GM13977 (cell line): ENCODE measurements around the gene SCAI.
A peak's percentile ranks its signal among the peaks of the same experiment; 100 is the strongest.

Source experiments
- DNase-seq: peaks from one replicate; pipeline ENCODE4 v3.0.0; 2012; ENCODE audit warnings: low spot score
- in situ Hi-C: fragments of 300-500 bp; cut with MboI; formaldehyde crosslinking; loops from one replicate; pipeline ENCODE4 v1.12.0; 2022; ENCODE audit warnings: low sequenced_read_pairs, low pct_unique_long_range_greater_than_20kb, mixed read lengths, inconsistent platforms; ENCODE audit not compliant: unreplicated experiment
- TF ChIP-seq, protein P1 (sequence below): IDR thresholded peaks from 2 replicates; pipeline ENCODE4 v1.5.1; 2012; ENCODE audit warnings: mild to moderate bottlenecking, control low read depth; ENCODE audit not compliant: insufficient read depth; ENCODE audit errors: extremely low read depth, missing control alignments

The SCAI gene

DNA sequence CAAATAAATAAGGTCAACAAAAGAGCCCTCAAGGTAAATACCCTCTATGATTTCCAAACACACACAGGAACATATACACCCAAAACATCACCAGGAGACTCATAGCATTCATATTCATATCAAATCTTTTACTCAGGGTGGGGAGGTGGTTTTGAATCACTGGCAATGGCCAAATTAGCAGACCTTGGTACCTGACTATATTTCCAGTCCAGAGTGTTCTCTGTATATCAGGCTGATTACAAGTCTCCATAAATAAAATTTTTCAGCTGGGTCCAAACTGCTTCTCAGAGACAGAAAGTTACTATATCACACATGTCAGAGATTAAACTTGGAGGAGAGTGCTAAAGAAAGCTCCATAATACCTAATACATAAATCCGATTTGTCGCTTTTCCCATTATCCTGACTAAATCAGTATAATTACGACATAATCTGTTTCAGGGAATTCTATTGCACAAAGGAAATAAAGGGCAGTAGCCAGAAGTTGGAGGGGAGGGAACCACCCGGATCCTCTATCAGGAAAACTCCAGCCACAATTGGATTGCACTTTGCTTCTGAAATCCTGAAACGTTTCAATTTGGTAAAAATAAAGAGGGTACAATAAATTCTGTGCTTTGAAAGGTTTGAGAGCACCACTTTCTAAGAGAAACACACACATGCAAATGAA, 195.5 kb downstream of the SCAI start:
- no peak for DNase-seq
- TF ChIP-seq, protein P1, sequence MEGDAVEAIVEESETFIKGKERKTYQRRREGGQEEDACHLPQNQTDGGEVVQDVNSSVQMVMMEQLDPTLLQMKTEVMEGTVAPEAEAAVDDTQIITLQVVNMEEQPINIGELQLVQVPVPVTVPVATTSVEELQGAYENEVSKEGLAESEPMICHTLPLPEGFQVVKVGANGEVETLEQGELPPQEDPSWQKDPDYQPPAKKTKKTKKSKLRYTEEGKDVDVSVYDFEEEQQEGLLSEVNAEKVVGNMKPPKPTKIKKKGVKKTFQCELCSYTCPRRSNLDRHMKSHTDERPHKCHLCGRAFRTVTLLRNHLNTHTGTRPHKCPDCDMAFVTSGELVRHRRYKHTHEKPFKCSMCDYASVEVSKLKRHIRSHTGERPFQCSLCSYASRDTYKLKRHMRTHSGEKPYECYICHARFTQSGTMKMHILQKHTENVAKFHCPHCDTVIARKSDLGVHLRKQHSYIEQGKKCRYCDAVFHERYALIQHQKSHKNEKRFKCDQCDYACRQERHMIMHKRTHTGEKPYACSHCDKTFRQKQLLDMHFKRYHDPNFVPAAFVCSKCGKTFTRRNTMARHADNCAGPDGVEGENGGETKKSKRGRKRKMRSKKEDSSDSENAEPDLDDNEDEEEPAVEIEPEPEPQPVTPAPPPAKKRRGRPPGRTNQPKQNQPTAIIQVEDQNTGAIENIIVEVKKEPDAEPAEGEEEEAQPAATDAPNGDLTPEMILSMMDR: no peak
- in situ Hi-C loops: no loop called here

DNA sequence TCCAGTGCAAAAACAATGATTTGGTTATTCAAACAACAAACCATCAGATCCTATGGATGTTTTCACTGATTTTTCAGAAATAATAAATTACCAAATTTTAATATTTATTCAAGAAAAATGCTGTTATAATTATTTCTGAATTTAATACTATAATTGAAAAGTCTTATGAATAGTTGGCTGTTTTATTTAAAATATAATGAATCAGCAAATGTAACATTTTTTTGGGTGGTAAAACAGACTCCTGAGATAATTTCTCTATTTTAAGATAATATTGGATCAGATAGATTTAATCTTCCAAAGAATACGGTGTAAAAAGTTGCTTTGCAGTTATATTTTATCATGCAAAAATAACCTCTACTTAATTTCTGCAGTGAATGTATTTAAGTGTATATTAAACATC, 197.2 kb downstream of the SCAI start:
- TF ChIP-seq, protein P1: no peak
- no peak for DNase-seq
- in situ Hi-C loops: no loop called here

DNA sequence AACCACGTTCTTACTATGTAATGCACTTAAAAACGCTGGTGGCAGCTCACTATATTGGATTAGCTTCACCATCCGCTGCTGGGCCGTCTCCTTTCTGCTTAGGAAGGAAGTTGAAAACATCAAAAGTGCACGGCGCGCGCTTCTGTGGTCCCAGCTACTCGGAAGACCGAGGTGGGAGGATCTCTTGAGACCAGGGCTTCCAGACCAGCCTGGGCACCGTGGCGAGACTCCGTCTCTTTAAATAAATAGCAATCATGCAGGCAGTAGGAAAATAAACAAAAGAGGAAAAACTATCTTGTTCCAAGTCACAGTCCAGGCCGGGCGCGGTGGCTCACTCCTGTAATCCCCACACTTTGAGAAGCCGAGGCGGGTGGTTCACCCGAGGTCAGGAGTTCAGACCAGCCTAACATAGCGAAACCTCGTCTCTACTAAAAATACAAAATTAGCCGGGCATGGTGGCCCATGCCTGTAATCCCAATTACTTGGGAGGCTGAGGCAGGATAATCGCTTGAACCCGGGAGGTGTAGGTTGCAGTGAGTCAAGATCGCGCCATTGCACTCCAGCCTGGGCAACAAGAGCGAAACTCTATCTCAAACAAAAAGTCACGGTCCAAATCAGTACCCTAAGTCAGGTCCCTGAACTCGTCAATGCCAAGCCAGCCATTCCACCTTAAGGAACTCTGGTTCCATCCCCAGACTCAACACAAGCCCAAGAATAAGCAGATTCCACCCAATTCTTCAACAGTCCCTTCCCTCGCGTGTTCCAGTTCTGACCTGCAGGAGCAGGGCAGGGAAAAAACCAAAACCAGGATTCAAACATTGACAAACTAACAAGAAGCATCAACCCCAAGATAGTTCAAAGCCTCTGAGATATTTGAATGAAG, 201.4 kb downstream of the SCAI start:
- in situ Hi-C loops: no loop called here
- DNase-seq: peak; percentile 46
- TF ChIP-seq, protein P1: no peak

DNA sequence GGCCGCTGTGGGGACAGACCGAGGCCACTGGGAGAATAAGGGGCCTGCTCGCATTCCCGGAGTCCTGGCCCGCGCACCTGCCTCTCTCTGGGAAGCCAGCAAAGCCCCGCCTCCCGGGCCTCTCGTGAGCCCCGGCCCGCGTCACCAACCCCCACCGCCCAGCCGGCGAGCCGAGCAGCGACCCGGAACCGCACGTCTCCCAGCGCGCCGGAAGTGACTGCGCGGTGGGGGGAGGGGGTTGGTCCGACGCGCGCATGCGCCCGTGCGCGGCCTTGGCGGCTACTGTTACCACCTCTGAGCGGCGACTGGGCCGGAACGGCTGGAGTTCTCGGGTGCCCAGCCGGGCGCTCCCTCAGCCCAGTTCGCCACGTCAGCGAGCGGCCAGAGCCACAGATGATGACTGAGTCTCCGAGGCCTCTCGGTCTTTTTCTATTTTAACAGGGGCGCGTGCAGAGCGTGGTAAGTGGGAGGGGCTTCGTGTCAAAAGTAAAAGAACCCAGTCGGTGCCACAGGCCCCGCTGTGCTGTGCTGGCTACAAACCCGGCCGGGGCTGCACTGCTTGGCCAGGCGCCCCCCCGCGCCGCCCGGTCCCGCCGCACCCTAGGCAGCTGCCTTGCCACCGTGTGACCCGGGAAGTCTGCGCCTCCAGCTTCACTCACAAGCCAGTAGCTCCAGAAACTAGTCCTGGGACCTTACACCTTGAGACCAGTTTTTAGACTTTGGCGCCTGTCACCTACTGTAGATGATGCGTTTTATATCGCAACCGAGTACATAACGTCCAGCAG, 202.2 kb downstream of the SCAI start, which contains the start of gene GOLGA1:
Gene GOLGA1, minus strand, starts transcription at position 190 of the 785 bp plus-strand sequence. CDS start 2,372 bp downstream, outside the sequence.
- TF ChIP-seq, protein P1: no peak
- peak; percentile 96 for DNase-seq
- in situ Hi-C loops: no loop called here

DNA sequence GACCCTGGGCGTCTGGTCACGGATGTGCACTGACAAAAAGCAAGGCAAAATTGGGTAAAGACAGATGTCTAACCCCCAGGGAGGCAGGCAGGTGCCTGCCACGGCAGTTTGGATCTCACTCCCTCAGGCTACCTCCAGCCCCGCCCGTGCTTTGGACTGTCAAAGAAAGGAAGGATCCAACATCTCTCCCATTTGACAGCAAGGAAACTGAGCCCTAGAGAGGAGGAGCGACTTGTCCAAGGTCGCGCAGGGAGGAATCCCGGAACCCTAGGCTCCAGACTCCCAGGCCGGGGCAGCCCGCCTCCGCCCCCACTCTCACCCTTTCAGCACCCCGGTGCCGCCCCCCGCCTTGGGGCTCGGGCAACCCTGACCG, 202.8 kb downstream of the SCAI start:
- peak; percentile 56 for DNase-seq
- in situ Hi-C loops: no loop called here
- TF ChIP-seq, protein P1: no peak

DNA sequence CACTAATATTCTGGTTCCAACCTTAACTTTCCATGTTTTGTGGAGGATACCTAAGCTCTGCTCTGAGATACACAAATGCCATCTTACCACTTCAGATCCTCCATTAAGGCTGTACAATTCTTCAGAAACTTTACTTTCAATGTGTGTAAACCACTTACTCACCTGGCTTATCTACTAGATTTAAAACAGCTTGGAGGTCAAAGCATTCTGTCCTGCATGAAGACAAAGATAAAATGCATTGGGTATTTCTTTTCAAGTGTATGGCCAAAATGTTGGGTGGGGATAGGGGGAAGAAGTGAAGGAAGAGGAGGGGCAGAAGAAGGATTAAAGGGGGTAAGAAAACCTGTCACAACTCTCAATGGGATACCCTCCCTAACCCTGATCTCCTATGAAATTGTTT, 203.4 kb downstream of the SCAI start:
- in situ Hi-C loops: no loop called here
- no peak for DNase-seq
- TF ChIP-seq, protein P1: no peak
